ENCODE data around the gene PIK3C3. TPM values are rescaled to one million over a fixed set of nuclear protein-coding genes. Genes with fewer than 3 reads are reported as not detected.

PIK3C3 gene
- total and polyA plus RNA-seq, 9 of the 15 experiments (the other 6 are each of a cell fraction or from before 2014, with no cell fraction given): 27.0 to 101 (median 42.9) TPM

- TF ChIP-seq KDM4B (IDR thresholded peaks at IDR 0.05; ENCODE audit: borderline replicate concordance in 2 of 2, low read depth in 1 of 2): no peak
Measured at GRCh38 chr18:41999751-42000150, 44.7 kb downstream of the PIK3C3 start (continued).

DNA sequence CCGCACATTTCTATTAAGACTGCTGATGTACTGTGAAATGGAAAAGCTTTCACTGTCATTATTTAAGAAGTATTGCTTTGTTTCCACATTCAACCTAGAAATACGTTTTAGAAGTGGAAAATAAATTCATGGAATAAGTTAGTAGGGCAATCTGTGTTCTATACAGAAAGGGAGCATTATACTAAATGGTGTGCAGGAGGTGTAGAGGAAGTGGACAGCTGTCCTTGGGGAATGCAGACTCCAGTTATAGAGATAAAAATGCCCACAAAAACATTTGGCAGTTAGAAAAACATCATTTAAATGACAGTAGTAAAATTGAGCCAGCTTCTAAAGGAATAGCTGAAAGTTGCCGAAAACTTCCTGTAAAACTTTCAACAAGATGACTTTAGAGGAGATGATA, 46.8 kb downstream of the PIK3C3 start:
- ATAC-seq: no peak
- BruUV-seq (replicated peaks): no TSS peak
- CTCF ChIA-PET (ENCODE audit: low intra/inter-chr PET ratio): no interaction called here
- Histone ChIP-seq H3K4me2 (ENCODE audit: insufficient read depth, low read length) (no peak overlapping the region), H3K27me3 (ENCODE audit: control insufficient read depth in 2 of 2, insufficient read depth in 2 of 2, low read length in 2 of 2) (no peaks in the 10 kb centered on the region), H4K20me1 (replicated peaks; ENCODE audit: control insufficient read depth, insufficient read depth, low read length) (no peaks in the 10 kb centered on the region), H3K79me2 (ENCODE audit: control insufficient read depth, insufficient read depth, low read length) (no peaks in the 10 kb centered on the region), H3K4me1 (replicated peaks in 1 of 2; ENCODE audit: control insufficient read depth in 2 of 2, insufficient read depth in 2 of 2, low read length in 2 of 2) (no peaks in the 10 kb centered on the region), H2AFZ (ENCODE audit: low read depth, low read length) (no peak overlapping the region), H3K9ac (ENCODE audit: insufficient read depth in 1 of 2, low read depth in 2 of 2, low read length in 2 of 2) (no peak overlapping the region), H3K4me3 (no peak overlapping the region), H3K9me1 (ENCODE audit: control insufficient read depth, insufficient read depth, low read length) (no peaks in the 10 kb centered on the region), H3K9me3 (replicated peaks; ENCODE audit: control insufficient read depth, insufficient read depth, low read depth, low read length) (no peaks in the 10 kb centered on the region), H3K36me3 (ENCODE audit: control insufficient read depth, insufficient read depth, low read length) (peaks cover 73% of the 10 kb centered on the region), H3K27ac (ENCODE audit: extremely low read depth, low read depth, low read length) (no peak overlapping the region)
- DNase-seq (ENCODE audit: extremely low read depth in 1 of 4, low spot score in 3 of 4): no peak
- intact Hi-C loops (cut with micrococcal nuclease) (no loop called here), in situ Hi-C loops (cut with MboI) (no loop called here)
- 65% methylated on average over 3 of the region's 3 CpGs for WGBS (ENCODE audit: insufficient coverage, low coverage, missing lambda C conversion rate)
- TF ChIP-seq KAT8 (IDR thresholded peaks at IDR 0.05; ENCODE audit: low read depth): no peak
- no peak for TF ChIP-seq USF1 (CRISPR knock-in tag; IDR thresholded peaks at IDR 0.05)
- TF ChIP-seq CBX3 (IDR thresholded peaks at IDR 0.05; ENCODE audit: borderline replicate concordance in 1 of 2, low read length in 2 of 2): no peak
- TF ChIP-seq, protein P1, sequence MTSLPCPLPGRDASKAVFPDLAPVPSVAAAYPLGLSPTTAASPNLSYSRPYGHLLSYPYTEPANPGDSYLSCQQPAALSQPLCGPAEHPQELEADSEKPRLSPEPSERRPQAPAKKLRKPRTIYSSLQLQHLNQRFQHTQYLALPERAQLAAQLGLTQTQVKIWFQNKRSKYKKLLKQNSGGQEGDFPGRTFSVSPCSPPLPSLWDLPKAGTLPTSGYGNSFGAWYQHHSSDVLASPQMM (CRISPR knock-in tag; IDR thresholded peaks at IDR 0.05): no peak
- TF ChIP-seq ZBTB1 (CRISPR knock-in tag; IDR thresholded peaks at IDR 0.05; ENCODE audit: borderline replicate concordance, low read depth): no peak
- POLR2A ChIA-PET: interaction anchor here (0.7 kb wide), 1 partner anchor 14 kb away, joined by 3 read pairs; no protein-coding TSS in a partner anchor
- no peak for FAIRE-seq
